ENCODE data around the gene ANO1. TPM values are rescaled to one million over a fixed set of nuclear protein-coding genes. Genes with fewer than 3 reads are reported as not detected.

ANO1 gene
- total and polyA plus RNA-seq, 2 donors (not counting 1 experiment from before 2014, with no cell fraction given): not detected

DNA sequence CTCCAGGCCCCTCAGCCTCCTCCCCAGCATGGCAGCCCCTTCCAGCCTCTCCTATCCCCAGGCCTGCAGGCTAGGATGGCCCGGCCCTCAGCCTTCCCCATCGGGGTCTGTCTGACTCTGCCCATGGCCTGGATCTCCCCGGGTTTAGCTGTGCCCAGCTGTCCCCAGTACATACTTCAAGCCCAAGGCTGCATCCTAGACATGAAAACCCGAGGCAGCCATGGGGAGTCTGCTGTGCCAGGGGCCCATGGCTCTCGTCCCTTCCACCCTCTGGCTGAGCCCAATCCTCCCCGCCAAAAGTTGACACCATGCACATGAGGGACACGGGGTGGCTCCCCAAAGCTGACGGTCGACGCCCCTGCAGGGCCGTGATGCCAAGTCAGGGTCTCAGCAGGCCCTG lies 102.8 kb downstream of the ANO1 start:
- Histone ChIP-seq H3K79me2 (ENCODE audit: control insufficient read depth, insufficient read depth, low read length) (no peaks in the 10 kb centered on the region), H3K4me3 (ENCODE audit: control extremely low read depth in 1 of 5, extremely low read depth in 1 of 5, insufficient read depth in 1 of 5, low read depth in 2 of 5, low read length in 4 of 5) (no peak overlapping the region), H4K20me1 (ENCODE audit: control insufficient read depth, insufficient read depth, low read length, poor library complexity, severe bottlenecking) (no peaks in the 10 kb centered on the region), H3K4me1 (ENCODE audit: control insufficient read depth in 2 of 2, insufficient read depth in 2 of 2, low read length in 2 of 2) (no peaks in the 10 kb centered on the region), H3K4me2 (replicated peaks; ENCODE audit: low read depth, low read length, poor library complexity, severe bottlenecking) (no peak overlapping the region), H3K27me3 (replicated peaks in 1 of 4; ENCODE audit: control extremely low read depth in 1 of 4, control insufficient read depth in 3 of 4, insufficient read depth in 4 of 4, low read length in 3 of 4) (peaks cover 0 to 4% (median 0%) of the 10 kb centered on the region in 4 experiments), H3K9ac (ENCODE audit: low read length) (no peak overlapping the region), H2AFZ (ENCODE audit: insufficient read depth, low read depth, low read length, poor library complexity, severe bottlenecking) (no peak overlapping the region), H3K27ac (ENCODE audit: low read length in 2 of 2) (no peak overlapping the region), H3K9me3 (ENCODE audit: control extremely low read depth in 1 of 3, control insufficient read depth in 2 of 3, insufficient read depth in 1 of 3, low read length in 2 of 3) (peaks cover 0 to 9% (median 0%) of the 10 kb centered on the region in 3 donors), H3K36me3 (replicated peaks in 1 of 2; ENCODE audit: control extremely low read depth in 1 of 2, control insufficient read depth in 1 of 2, extremely low read depth in 1 of 2, insufficient read depth in 2 of 2, low read length in 1 of 2) (no peaks in the 10 kb centered on the region)
- no peak for TF ChIP-seq EZH2 (IDR thresholded peaks at IDR 0.05; ENCODE audit: borderline replicate concordance, insufficient read depth, low read depth, low read length, poor library complexity, severe bottlenecking)
- Mint-ChIP-seq H3K27me3 (peaks cover 3% of the 10 kb centered on the region), H3K9me3 (ENCODE audit: insufficient read depth) (no peaks in the 10 kb centered on the region), H3K4me1 (no peaks in the 10 kb centered on the region), H3K4me3 (no peak overlapping the region), H3K27ac (no peak overlapping the region)
- ATAC-seq (ENCODE audit: low read depth) (no peak), DNase-seq (no peak)
- 85% methylated on average over 11 of the region's 11 CpGs for WGBS (ENCODE audit: insufficient coverage)
- CTCF ChIA-PET: no interaction called here
- POLR2A ChIA-PET: no interaction called here
- intact Hi-C loops (cut with micrococcal nuclease): no loop called here

DNA sequence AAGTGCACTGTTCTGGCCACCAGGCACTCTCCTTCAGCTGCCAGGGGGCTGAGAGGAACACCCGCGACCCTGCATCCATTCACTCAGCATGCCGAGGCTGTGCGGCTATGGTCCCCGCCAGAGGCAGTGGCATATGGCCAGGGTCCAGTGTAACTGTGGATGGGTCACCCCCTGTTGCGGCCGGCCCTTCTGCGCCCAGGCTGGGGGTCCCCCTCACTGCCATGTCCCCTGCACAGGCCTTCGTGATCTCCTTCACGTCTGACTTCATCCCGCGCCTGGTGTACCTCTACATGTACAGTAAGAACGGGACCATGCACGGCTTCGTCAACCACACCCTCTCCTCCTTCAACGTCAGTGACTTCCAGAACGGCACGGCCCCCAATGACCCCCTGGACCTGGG lies 104.1 kb downstream of the ANO1 start:
- Mint-ChIP-seq H3K9me3 (ENCODE audit: insufficient read depth) (no peaks in the 10 kb centered on the region), H3K27ac (no peak overlapping the region), H3K4me3 (no peak overlapping the region), H3K4me1 (no peaks in the 10 kb centered on the region), H3K27me3 (peaks cover 3% of the 10 kb centered on the region)
- intact Hi-C loops (cut with micrococcal nuclease): no loop called here
- H3K4me1 ChIP-seq (ENCODE audit: control insufficient read depth in 2 of 2, insufficient read depth in 2 of 2, low read length in 2 of 2): no peaks in the 10 kb centered on the region
- TF ChIP-seq EZH2 (IDR thresholded peaks at IDR 0.05; ENCODE audit: borderline replicate concordance, insufficient read depth, low read depth, low read length, poor library complexity, severe bottlenecking): no peak
- TF ChIP-seq, protein P1, sequence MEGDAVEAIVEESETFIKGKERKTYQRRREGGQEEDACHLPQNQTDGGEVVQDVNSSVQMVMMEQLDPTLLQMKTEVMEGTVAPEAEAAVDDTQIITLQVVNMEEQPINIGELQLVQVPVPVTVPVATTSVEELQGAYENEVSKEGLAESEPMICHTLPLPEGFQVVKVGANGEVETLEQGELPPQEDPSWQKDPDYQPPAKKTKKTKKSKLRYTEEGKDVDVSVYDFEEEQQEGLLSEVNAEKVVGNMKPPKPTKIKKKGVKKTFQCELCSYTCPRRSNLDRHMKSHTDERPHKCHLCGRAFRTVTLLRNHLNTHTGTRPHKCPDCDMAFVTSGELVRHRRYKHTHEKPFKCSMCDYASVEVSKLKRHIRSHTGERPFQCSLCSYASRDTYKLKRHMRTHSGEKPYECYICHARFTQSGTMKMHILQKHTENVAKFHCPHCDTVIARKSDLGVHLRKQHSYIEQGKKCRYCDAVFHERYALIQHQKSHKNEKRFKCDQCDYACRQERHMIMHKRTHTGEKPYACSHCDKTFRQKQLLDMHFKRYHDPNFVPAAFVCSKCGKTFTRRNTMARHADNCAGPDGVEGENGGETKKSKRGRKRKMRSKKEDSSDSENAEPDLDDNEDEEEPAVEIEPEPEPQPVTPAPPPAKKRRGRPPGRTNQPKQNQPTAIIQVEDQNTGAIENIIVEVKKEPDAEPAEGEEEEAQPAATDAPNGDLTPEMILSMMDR (IDR thresholded peaks at IDR 0.05): no peak
- ChIA-PET CTCF (no interaction called here), POLR2A (no interaction called here)
- ATAC-seq (ENCODE audit: low read depth): no peak
- WGBS (ENCODE audit: insufficient coverage): 81% methylated on average over 16 of the region's 18 CpGs
- no peak overlapping the region for H3K9ac ChIP-seq (ENCODE audit: low read length)
- H3K27ac ChIP-seq (ENCODE audit: low read length in 2 of 2): no peak overlapping the region
- H3K4me3 ChIP-seq (ENCODE audit: control extremely low read depth in 1 of 5, extremely low read depth in 1 of 5, insufficient read depth in 1 of 5, low read depth in 2 of 5, low read length in 4 of 5): no peak overlapping the region
- no peak overlapping the region for H2AFZ ChIP-seq (ENCODE audit: insufficient read depth, low read depth, low read length, poor library complexity, severe bottlenecking)
- no peaks in the 10 kb centered on the region for H3K36me3 ChIP-seq (replicated peaks in 1 of 2; ENCODE audit: control extremely low read depth in 1 of 2, control insufficient read depth in 1 of 2, extremely low read depth in 1 of 2, insufficient read depth in 2 of 2, low read length in 1 of 2)
- peaks cover 0 to 9% (median 0%) of the 10 kb centered on the region in 3 donors for H3K9me3 ChIP-seq (ENCODE audit: control extremely low read depth in 1 of 3, control insufficient read depth in 2 of 3, insufficient read depth in 1 of 3, low read length in 2 of 3)
- no peak for DNase-seq
- no peaks in the 10 kb centered on the region for H3K79me2 ChIP-seq (ENCODE audit: control insufficient read depth, insufficient read depth, low read length)
- no peak overlapping the region for H3K4me2 ChIP-seq (replicated peaks; ENCODE audit: low read depth, low read length, poor library complexity, severe bottlenecking)
- H3K27me3 ChIP-seq (replicated peaks in 1 of 4; ENCODE audit: control extremely low read depth in 1 of 4, control insufficient read depth in 3 of 4, insufficient read depth in 4 of 4, low read length in 3 of 4): peaks cover 0 to 4% (median 0%) of the 10 kb centered on the region in 4 experiments
- H4K20me1 ChIP-seq (ENCODE audit: control insufficient read depth, insufficient read depth, low read length, poor library complexity, severe bottlenecking): no peaks in the 10 kb centered on the region

All from B cell (primary cell).